ENCODE measurements around the gene FAM163B.

- no peak for TF ChIP-seq POLR2A (IDR thresholded peaks at IDR 0.05)
- no peak for TF ChIP-seq CTCF (IDR thresholded peaks at IDR 0.05)
Observed at GRCh38 chr9:133584559-133585476, 24.4 kb downstream of the FAM163B start.
